Caco-2 (cell line): Measurements from ENCODE around the gene ANO1. TPM values are rescaled to one million over a fixed set of nuclear protein-coding genes. Genes with fewer than 3 reads are reported as not detected.

Experiments used
- BruUV-seq: library from RNA; stranded (reverse); fragments of 400-500 nt; replicated peaks from 2 replicates; lab custom pipeline; 2021; lab: Mats Ljungman, UMichigan
- CTCF ChIA-PET: fragments of 300-600 bp; sonication (Branson Sonifier 250); formaldehyde crosslinking; loops from one replicate; lab custom pipeline; 2022; ENCODE audit warnings: antibody characterized with exemption; lab: Charles Lee
- POLR2A ChIA-PET: fragments of 300-600 bp; sonication (Branson Sonifier 250); formaldehyde crosslinking; loops from one replicate; lab custom pipeline; 2022; ENCODE audit warnings: antibody characterized with exemption; lab: Charles Lee
- DNase-seq, 2 experiments: peaks; one replicate each; pipeline versions ENCODE4 v3.0.0 to v3.0.0-alpha.2; 2020 to 2022
- H3K27me3 ChIP-seq: replicated peaks from 2 replicates; pipeline ENCODE4 v1.6.0; 2011; ENCODE audit warnings: low read length; ENCODE audit not compliant: control insufficient read depth, insufficient read depth
- H3K36me3 ChIP-seq: 2 replicates; pipeline ENCODE4 v1.5.1; 2011; ENCODE audit warnings: low read length; ENCODE audit not compliant: control insufficient read depth, insufficient read depth
- H3K4me1 ChIP-seq: fragments of 250-450 bp; sonication (Bioruptor Pico); 2 replicates; pipeline ENCODE4 v1.5.1; 2020; ENCODE audit warnings: mild to moderate bottlenecking
- H3K4me3 ChIP-seq: 2 replicates; pipeline ENCODE4 v1.5.1; 2011; ENCODE audit warnings: low read depth, mild to moderate bottlenecking, control low read depth, low read length
- H3K9me3 ChIP-seq: fragments of 250-450 bp; sonication (Bioruptor Pico); 2 replicates; pipeline ENCODE4 v1.5.1; 2020; ENCODE audit warnings: mild to moderate bottlenecking, moderate library complexity
- H3K27ac Mint-ChIP-seq: one replicate; pipeline ENCODE4 v1.8.0; 2022; ENCODE audit warnings: mixed read lengths; ENCODE audit not compliant: unreplicated experiment
- H3K27me3 Mint-ChIP-seq: one replicate; pipeline ENCODE4 v1.8.0; 2022; ENCODE audit warnings: mixed read lengths; ENCODE audit not compliant: insufficient read depth, unreplicated experiment
- H3K36me3 Mint-ChIP-seq: one replicate; pipeline ENCODE4 v1.8.0; 2022; ENCODE audit warnings: mild to moderate bottlenecking, mixed read lengths; ENCODE audit not compliant: insufficient read depth, unreplicated experiment
- H3K4me1 Mint-ChIP-seq: one replicate; pipeline ENCODE4 v1.8.0; 2022; ENCODE audit warnings: low read depth, mixed read lengths; ENCODE audit not compliant: unreplicated experiment
- H3K4me3 Mint-ChIP-seq: one replicate; pipeline ENCODE4 v1.8.0; 2022; ENCODE audit warnings: mild to moderate bottlenecking, moderate library complexity, mixed read lengths; ENCODE audit not compliant: unreplicated experiment
- H3K9me3 Mint-ChIP-seq: one replicate; pipeline ENCODE4 v1.8.0; 2022; ENCODE audit warnings: mixed read lengths; ENCODE audit not compliant: unreplicated experiment
- intact Hi-C: fragments of 100-400 bp; cut with micrococcal nuclease; formaldehyde crosslinking; loops from one replicate; pipeline ENCODE4 v1.10.0; 2022; ENCODE audit not compliant: unreplicated experiment
- total RNA-seq: library from RNA; stranded (reverse); gene quantifications from 2 replicates; pipeline ENCODE4 v1.2.3, GENCODE V29; 2022
- TF ChIP-seq, protein P1 (sequence below), 2 experiments: fragments of 200-600 bp in 1 of 2; IDR thresholded peaks; 1 replicate in 1 of 2; 2 replicates in 1 of 2; pipeline versions ENCODE4 v1.5.1 to v1.8.0; 2011 to 2022; ENCODE audit warnings: antibody characterized with exemption in 1 of 2, control low read depth in 1 of 2, inconsistent platforms in 1 of 2, low read depth in 1 of 2, low read length in 1 of 2, mild to moderate bottlenecking in 1 of 2, moderate library complexity in 1 of 2; ENCODE audit not compliant: insufficient read depth in 1 of 2, severe bottlenecking in 1 of 2, unreplicated experiment in 1 of 2

Gene ANO1
- total RNA-seq, 1 experiment from 2014 or later, result 8.4 TPM

DNA sequence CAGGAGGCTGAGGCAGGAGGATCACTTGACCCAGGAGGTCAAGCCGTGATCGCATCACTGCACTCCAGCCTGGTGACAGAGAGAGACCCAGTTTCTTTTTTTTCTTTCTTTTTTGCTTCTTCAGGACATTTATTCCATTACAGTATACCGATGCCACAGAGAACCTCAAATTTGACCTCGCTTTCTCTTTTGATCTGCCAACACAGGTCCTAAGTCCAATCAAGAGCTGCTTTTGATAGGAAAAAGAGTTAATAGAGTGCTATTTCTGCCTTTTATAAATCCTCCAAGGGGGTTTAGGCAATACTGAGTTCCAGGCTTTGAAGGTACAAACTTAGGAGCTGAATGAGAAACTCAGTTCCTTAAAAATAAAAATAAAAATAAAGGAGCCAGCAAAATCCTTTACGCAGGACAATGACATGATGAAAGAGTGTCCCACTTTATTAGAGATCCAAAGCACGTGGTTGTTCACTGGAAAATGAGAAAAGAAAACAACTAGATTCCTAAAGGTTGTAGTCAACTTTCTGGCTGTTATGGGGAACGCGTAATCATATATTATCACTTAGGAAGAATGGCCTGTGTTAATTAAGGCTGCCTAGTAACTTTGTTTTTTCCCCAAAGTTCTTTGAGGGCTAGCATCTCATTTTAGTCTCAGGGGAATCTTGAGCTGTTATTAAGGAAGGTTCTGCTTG is 152.2 kb downstream of the ANO1 start:
- BruUV-seq, result no TSS peak
- no peak overlapping the region for H3K4me3 Mint-ChIP-seq
- no peak overlapping the region for H3K4me3 ChIP-seq
- POLR2A ChIA-PET, result no interaction called here
- H3K4me1 ChIP-seq, result peaks cover 18% of the 10 kb centered on the region
- intact Hi-C loops, result no loop called here
- peak overlapping the region; percentile 29 for H3K27ac Mint-ChIP-seq
- no peaks in the 10 kb centered on the region for H3K9me3 Mint-ChIP-seq
- H3K9me3 ChIP-seq, result no peaks in the 10 kb centered on the region
- DNase-seq, result no peak
- no peaks in the 10 kb centered on the region for H3K36me3 Mint-ChIP-seq
- H3K4me1 Mint-ChIP-seq, result peaks cover 21% of the 10 kb centered on the region
- H3K36me3 ChIP-seq, result no peaks in the 10 kb centered on the region
- TF ChIP-seq, protein P1, sequence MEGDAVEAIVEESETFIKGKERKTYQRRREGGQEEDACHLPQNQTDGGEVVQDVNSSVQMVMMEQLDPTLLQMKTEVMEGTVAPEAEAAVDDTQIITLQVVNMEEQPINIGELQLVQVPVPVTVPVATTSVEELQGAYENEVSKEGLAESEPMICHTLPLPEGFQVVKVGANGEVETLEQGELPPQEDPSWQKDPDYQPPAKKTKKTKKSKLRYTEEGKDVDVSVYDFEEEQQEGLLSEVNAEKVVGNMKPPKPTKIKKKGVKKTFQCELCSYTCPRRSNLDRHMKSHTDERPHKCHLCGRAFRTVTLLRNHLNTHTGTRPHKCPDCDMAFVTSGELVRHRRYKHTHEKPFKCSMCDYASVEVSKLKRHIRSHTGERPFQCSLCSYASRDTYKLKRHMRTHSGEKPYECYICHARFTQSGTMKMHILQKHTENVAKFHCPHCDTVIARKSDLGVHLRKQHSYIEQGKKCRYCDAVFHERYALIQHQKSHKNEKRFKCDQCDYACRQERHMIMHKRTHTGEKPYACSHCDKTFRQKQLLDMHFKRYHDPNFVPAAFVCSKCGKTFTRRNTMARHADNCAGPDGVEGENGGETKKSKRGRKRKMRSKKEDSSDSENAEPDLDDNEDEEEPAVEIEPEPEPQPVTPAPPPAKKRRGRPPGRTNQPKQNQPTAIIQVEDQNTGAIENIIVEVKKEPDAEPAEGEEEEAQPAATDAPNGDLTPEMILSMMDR (IDR thresholded peaks at IDR 0.05; ENCODE audit: insufficient read depth in 1 of 2, low read depth in 1 of 2, low read length in 1 of 2, severe bottlenecking in 1 of 2, unreplicated experiment in 1 of 2), result no peak
- no peaks in the 10 kb centered on the region for H3K27me3 Mint-ChIP-seq
- CTCF ChIA-PET, result interaction anchor here (1.1 kb wide), 1 partner anchor 1099 kb away, joined by 3 read pairs; no protein-coding TSS in a partner anchor
- H3K27me3 ChIP-seq, result no peaks in the 10 kb centered on the region

- no peaks in the 10 kb centered on the region for H3K36me3 ChIP-seq
- no peaks in the 10 kb centered on the region for H3K9me3 ChIP-seq
- peaks cover 27% of the 10 kb centered on the region for H3K4me1 Mint-ChIP-seq
- H3K27ac Mint-ChIP-seq, result peak overlapping the region; percentile 47
- no TSS peak for BruUV-seq
- no peaks in the 10 kb centered on the region for H3K27me3 ChIP-seq
- CTCF ChIA-PET, result interaction anchor here (1.1 to 1.4 kb wide), 2 partner anchors 19 to 1100 kb away, joined by 3 to 4 read pairs; no protein-coding TSS in a partner anchor
- POLR2A ChIA-PET, result interaction anchor here (0.5 kb wide), 1 partner anchor 28 kb away, joined by 3 read pairs; no protein-coding TSS in a partner anchor
- no peak overlapping the region for H3K4me3 ChIP-seq
- no peak for DNase-seq
- no peak overlapping the region for H3K4me3 Mint-ChIP-seq
- peaks cover 11% of the 10 kb centered on the region for H3K4me1 ChIP-seq
- TF ChIP-seq, protein P1 (IDR thresholded peaks at IDR 0.05; ENCODE audit: insufficient read depth in 1 of 2, low read depth in 1 of 2, low read length in 1 of 2, severe bottlenecking in 1 of 2, unreplicated experiment in 1 of 2), result no peak
- H3K27me3 Mint-ChIP-seq, result no peaks in the 10 kb centered on the region
- H3K9me3 Mint-ChIP-seq, result no peaks in the 10 kb centered on the region
- no peaks in the 10 kb centered on the region for H3K36me3 Mint-ChIP-seq
- intact Hi-C loops, result no loop called here
Observed at GRCh38 chr11:70230840-70231710, 153.0 kb downstream of the ANO1 start.

- intact Hi-C loops, result no loop called here
- Mint-ChIP-seq H3K27ac (no peak overlapping the region), H3K36me3 (no peaks in the 10 kb centered on the region), H3K9me3 (no peaks in the 10 kb centered on the region), H3K27me3 (no peaks in the 10 kb centered on the region), H3K4me3 (no peak overlapping the region), H3K4me1 (peaks cover 27% of the 10 kb centered on the region)
- Histone ChIP-seq H3K4me1 (no peaks in the 10 kb centered on the region), H3K36me3 (no peaks in the 10 kb centered on the region), H3K4me3 (no peak overlapping the region), H3K9me3 (no peaks in the 10 kb centered on the region), H3K27me3 (no peaks in the 10 kb centered on the region)
- ChIA-PET CTCF (interaction anchor here (0.5 kb wide), 1 partner anchor 30 kb away, joined by 4 read pairs; no protein-coding TSS in a partner anchor), POLR2A (interaction anchor here (1.0 kb wide), 1 partner anchor 30 kb away, joined by 5 read pairs; the partner anchor contains the start of gene FADD)
- no peak for DNase-seq
- BruUV-seq, result no TSS peak
- TF ChIP-seq, protein P1 (IDR thresholded peaks at IDR 0.05; ENCODE audit: insufficient read depth in 1 of 2, low read depth in 1 of 2, low read length in 1 of 2, severe bottlenecking in 1 of 2, unreplicated experiment in 1 of 2), result no peak
Observed at GRCh38 chr11:70233034-70233433, 154.9 kb downstream of the ANO1 start.
